K562 (cell line): ENCODE results near the gene ATRIP. TPM values are rescaled to one million over a fixed set of nuclear protein-coding genes. Genes with fewer than 3 reads are reported as not detected.

Experiments
- ARID1B ChIP-seq: fragments of 450-650 bp; IDR thresholded peaks from 2 replicates; pipeline ENCODE4 v1.6.1; 2016; ENCODE audit warnings: antibody characterized with exemption, mild to moderate bottlenecking, inconsistent platforms
- CBFA2T2 ChIP-seq: fragments of 450-650 bp; conservative IDR thresholded peaks from 2 replicates; pipeline ENCODE4 v1.6.1; 2017; ENCODE audit warnings: mild to moderate bottlenecking
- CC2D1A ChIP-seq: fragments of 450-650 bp; IDR thresholded peaks from 2 replicates; pipeline ENCODE4 v1.6.1; 2017; ENCODE audit warnings: mild to moderate bottlenecking
- COPS2 ChIP-seq: fragments of 450-650 bp; conservative IDR thresholded peaks from 2 replicates; pipeline ENCODE4 v1.6.1; 2016; ENCODE audit warnings: mild to moderate bottlenecking, moderate library complexity
- EWSR1 ChIP-seq: fragments of 450-650 bp; IDR thresholded peaks from 2 replicates; pipeline ENCODE4 v1.6.1; 2018; ENCODE audit warnings: borderline replicate concordance, mild to moderate bottlenecking, low read depth, moderate library complexity; ENCODE audit not compliant: partially characterized antibody
- FOXA1 ChIP-seq: fragments of 450-650 bp; IDR thresholded peaks from 2 replicates; pipeline ENCODE4 v1.6.1; 2016; ENCODE audit warnings: mild to moderate bottlenecking, borderline replicate concordance
- FOXK2 ChIP-seq, 2 experiments: fragments of 450-650 bp; IDR thresholded peaks in 1 of 2; conservative IDR thresholded peaks in 1 of 2; 2 replicates each; pipeline ENCODE4 v1.6.1; 2016; ENCODE audit warnings: low read depth in 2 of 2, mild to moderate bottlenecking in 1 of 2
- GABPB2 ChIP-seq: fragments of 250-450 bp; sonication (Bioruptor Pico); conservative IDR thresholded peaks from 2 replicates; pipeline ENCODE4 v1.5.1; 2021; ENCODE audit warnings: mild to moderate bottlenecking
- GATA2 ChIP-seq: sonication (generic); formaldehyde crosslinking; IDR thresholded peaks from 2 replicates; pipeline ENCODE4 v1.4.0; 2020; ENCODE audit warnings: mild to moderate bottlenecking, missing genetic modification reagents
- HNRNPL ChIP-seq: fragments of 200-400 bp; formaldehyde crosslinking; IDR thresholded peaks from 2 replicates; pipeline ENCODE4 v1.6.1; 2017; ENCODE audit warnings: low read depth, mild to moderate bottlenecking, low read length
- IRF9 ChIP-seq: fragments of 450-650 bp; IDR thresholded peaks from 2 replicates; pipeline ENCODE4 v1.6.1; 2016; ENCODE audit warnings: missing biosample characterization, missing genetic modification characterization
- KHSRP ChIP-seq: fragments of 450-650 bp; IDR thresholded peaks from 2 replicates; pipeline ENCODE4 v1.6.1; 2017
- MEF2A ChIP-seq: IDR thresholded peaks from 2 replicates; pipeline ENCODE4 v1.6.1; 2011; ENCODE audit warnings: low read depth, mild to moderate bottlenecking, low read length, moderate library complexity; ENCODE audit not compliant: control insufficient read depth
- PCBP1 ChIP-seq: fragments of 200-400 bp; formaldehyde crosslinking; IDR thresholded peaks from 2 replicates; pipeline ENCODE4 v1.6.1; 2018; ENCODE audit warnings: mild to moderate bottlenecking, low read depth, low read length; ENCODE audit not compliant: poor library complexity, severe bottlenecking
- PHB ChIP-seq: fragments of 250-450 bp; sonication (Bioruptor Pico); IDR thresholded peaks from 2 replicates; pipeline ENCODE4 v1.5.0; 2021
- SMAD2 ChIP-seq: fragments of 150-350 bp; IDR thresholded peaks from 2 replicates; pipeline ENCODE4 v1.6.1; 2014; ENCODE audit warnings: low read depth, mild to moderate bottlenecking, low read length
- TBP ChIP-seq: optimal IDR thresholded peaks from 2 replicates; pipeline ENCODE3; 2011; ENCODE audit warnings: low read depth, low read length, improper control_type of control experiment
- TEAD4 ChIP-seq, 2 experiments: sonication (generic) in 1 of 2; formaldehyde crosslinking in 1 of 2; IDR thresholded peaks; 2 replicates each; pipeline versions ENCODE4 v1.6.1 to v1.8.0; 2012 to 2022; ENCODE audit warnings: borderline replicate concordance in 1 of 2, inconsistent platforms in 1 of 2, low read length in 1 of 2, mild to moderate bottlenecking in 1 of 2, missing genetic modification reagents in 1 of 2
- ZBTB12 ChIP-seq: fragments of 250-450 bp; sonication (Bioruptor Pico); IDR thresholded peaks from 2 replicates; pipeline ENCODE4 v1.4.0; 2020
- ZBTB8A ChIP-seq: fragments of 450-650 bp; IDR thresholded peaks from 2 replicates; pipeline ENCODE4 v1.6.1; 2018; ENCODE audit warnings: mild to moderate bottlenecking, moderate library complexity; ENCODE audit not compliant: partially characterized antibody
- ZNF282 ChIP-seq: sonication (generic); formaldehyde crosslinking; IDR thresholded peaks from 2 replicates; pipeline ENCODE4 v1.8.1; 2023; ENCODE audit warnings: missing genetic modification reagents
- ZNF609 ChIP-seq: sonication (generic); formaldehyde crosslinking; IDR thresholded peaks from 2 replicates; pipeline ENCODE4 v1.8.1; 2023; ENCODE audit warnings: missing genetic modification reagents, mild to moderate bottlenecking, borderline replicate concordance
- ZNF830 ChIP-seq: fragments of 250-450 bp; sonication (Bioruptor Pico); IDR thresholded peaks from 2 replicates; pipeline ENCODE4 v1.5.0; 2021; ENCODE audit warnings: mild to moderate bottlenecking
- ZSCAN29 ChIP-seq: fragments of 450-650 bp; IDR thresholded peaks from 2 replicates; pipeline ENCODE4 v1.6.1; 2017
- polyA plus RNA-seq, 8 experiments: library from polyadenylated mRNA; depleted of rRNA in 4 of 8; stranded (reverse) in 5 of 8; unstranded in 3 of 8; fragments of >200 nt; fragmentation: Nextera tagmentation in 2 of 8; fragmentation: Illumina TruSeq in 1 of 8; extraction: Ambion mirVana in 2 of 8; extraction: Trizol in 1 of 8; gene quantifications; 2 replicates each; pipeline versions ENCODE4 v1.2.1 to v1.2.3, GENCODE V29; 2011 to 2014; ENCODE audit warnings: inconsistent platforms in 1 of 8, missing spikeins in 1 of 8
- total RNA-seq, 7 experiments: library from RNA; depleted of rRNA in 6 of 7; stranded (reverse); fragments of >200 nt in 6 of 7; fragmentation: Illumina TruSeq in 2 of 7; extraction: Trizol in 2 of 7; gene quantifications; 2 replicates each; pipeline versions ENCODE4 v1.2.1 to v1.2.3, GENCODE V29; 2011 to 2021; ENCODE audit warnings: low replicate concordance in 1 of 7

ATRIP gene
- total and polyA plus RNA-seq, 9 of the 15 experiments (the other 6 are each of a cell fraction or from before 2014, with no cell fraction given), result 1.7 to 15.7 (median 10.5) TPM

GRCh38 chr3:48472923-48473616 is 26.5 kb downstream of the ATRIP start (continued):
- TF ChIP-seq ZNF609, result no peak
- TF ChIP-seq ZBTB12 (CRISPR knock-in tag), result peak; percentile 75
- no peak for TF ChIP-seq ZNF830 (CRISPR knock-in tag)
- TF ChIP-seq IRF9 (tag), result no peak
- TF ChIP-seq ARID1B, result peak; percentile 49
- no peak for TF ChIP-seq CBFA2T2
- no peak for TF ChIP-seq HNRNPL
- no peak for TF ChIP-seq PHB (CRISPR knock-in tag)
- TF ChIP-seq COPS2, result no peak
- no peak for TF ChIP-seq MEF2A
- no peak for TF ChIP-seq EWSR1
- 0 out of 2 replicates have a peak, but pooled peaks have one; percentile 22 for TF ChIP-seq TEAD4 (IDR thresholded peaks at IDR 0.05; ENCODE audit: low read length)
- TF ChIP-seq TEAD4 (CRISPR knock-in tag; IDR thresholded peaks at IDR 0.05; ENCODE audit: borderline replicate concordance), result no peak
- no peak for TF ChIP-seq ZNF282 (CRISPR knock-in tag)
- no peak for TF ChIP-seq CC2D1A
- TF ChIP-seq ZSCAN29, result no peak
- TF ChIP-seq TBP, result peak; percentile 76
- TF ChIP-seq FOXK2 (conservative IDR thresholded peaks at IDR 0.05 in 1 of 2, IDR thresholded peaks at IDR 0.05 in 1 of 2; ENCODE audit: low read depth in 2 of 2), result no peak; a peak in 1 of 4 replicates
- no peak for TF ChIP-seq SMAD2
- TF ChIP-seq PCBP1, result no peak
- 0 out of 2 replicates have a peak, but pooled peaks have one; percentile 14 for TF ChIP-seq KHSRP
- TF ChIP-seq FOXA1, result no peak
- TF ChIP-seq GABPB2, result no peak
- TF ChIP-seq GATA2 (CRISPR knock-in tag), result no peak
- no peak for TF ChIP-seq ZBTB8A
